Epithelial cell of proximal tubule (primary cell): ENCODE results near the gene RRP36. TPM values are rescaled to one million over a fixed set of nuclear protein-coding genes. Genes with fewer than 3 reads are reported as not detected.
"Not testable (repeated sequence)": the region's sequence is repeated elsewhere in the genome, so short reads cannot be mapped to it uniquely, and the experiment has no call there.

Experiments
- DNase-seq: peaks from one replicate; pipeline ENCODE4 v3.0.0-alpha.2; 2011; ENCODE audit warnings: low read depth
- H3K4me3 ChIP-seq: 2 replicates; pipeline ENCODE4 v1.5.1; 2011; ENCODE audit warnings: low read depth, mild to moderate bottlenecking, low read length
- CTCF ChIP-seq: conservative IDR thresholded peaks from 2 replicates; pipeline ENCODE4 v1.5.1; 2012; ENCODE audit warnings: low read depth, mild to moderate bottlenecking, low read length
- total RNA-seq: library from RNA; depleted of rRNA; stranded (reverse); fragments of >200 nt; gene quantifications from 2 replicates; pipeline ENCODE4 v1.2.3, GENCODE V29; 2015

RRP36 gene
- total RNA-seq, 1 donor from 2014 or later, result 71.2 TPM

GRCh38 chr6:42988486-42989020, 32.9 kb upstream of the RRP36 start:
- H3K4me3 ChIP-seq, result no peak overlapping the region
- no peak for TF ChIP-seq CTCF
- no peak for DNase-seq

- no peak for TF ChIP-seq CTCF
These were observed 31.5 kb upstream of the RRP36 start for GRCh38 chr6:42989923-42990322.

GRCh38 chr6:42993445-42993844, 28.0 kb upstream of the RRP36 start:
- H3K4me3 ChIP-seq, result no peak overlapping the region
- no peak for DNase-seq
- TF ChIP-seq CTCF, result no peak

More at GRCh38 chr6:42989923-42990322, 31.5 kb upstream of the RRP36 start:
- no peak overlapping the region for H3K4me3 ChIP-seq
- DNase-seq, result no peak

- DNase-seq, result no peak
- TF ChIP-seq CTCF, result peak; percentile 22
- H3K4me3 ChIP-seq, result no peak overlapping the region
These were observed 24.9 kb upstream of the RRP36 start for GRCh38 chr6:42996513-42996912.

GRCh38 chr6:42998205-42998604, 23.2 kb upstream of the RRP36 start:
- not testable (repeated sequence) for DNase-seq, H3K4me3 ChIP-seq

GRCh38 chr6:43001843-43002242, 19.6 kb upstream of the RRP36 start:
- TF ChIP-seq CTCF, result no peak
- DNase-seq, result no peak
- H3K4me3 ChIP-seq, result no peak overlapping the region

GRCh38 chr6:43005844-43006243, 15.6 kb upstream of the RRP36 start:
- H3K4me3 ChIP-seq, result no peak overlapping the region
- TF ChIP-seq CTCF, result no peak
- DNase-seq, result no peak
